ENCODE measurements around the gene SP1. TPM values are rescaled to one million over a fixed set of nuclear protein-coding genes. Genes with fewer than 3 reads are reported as not detected.

Gene SP1
- total and polyA plus RNA-seq, 5 donors from 2014 or later: 8.1 to 79.0 (median 8.4) TPM

DNA sequence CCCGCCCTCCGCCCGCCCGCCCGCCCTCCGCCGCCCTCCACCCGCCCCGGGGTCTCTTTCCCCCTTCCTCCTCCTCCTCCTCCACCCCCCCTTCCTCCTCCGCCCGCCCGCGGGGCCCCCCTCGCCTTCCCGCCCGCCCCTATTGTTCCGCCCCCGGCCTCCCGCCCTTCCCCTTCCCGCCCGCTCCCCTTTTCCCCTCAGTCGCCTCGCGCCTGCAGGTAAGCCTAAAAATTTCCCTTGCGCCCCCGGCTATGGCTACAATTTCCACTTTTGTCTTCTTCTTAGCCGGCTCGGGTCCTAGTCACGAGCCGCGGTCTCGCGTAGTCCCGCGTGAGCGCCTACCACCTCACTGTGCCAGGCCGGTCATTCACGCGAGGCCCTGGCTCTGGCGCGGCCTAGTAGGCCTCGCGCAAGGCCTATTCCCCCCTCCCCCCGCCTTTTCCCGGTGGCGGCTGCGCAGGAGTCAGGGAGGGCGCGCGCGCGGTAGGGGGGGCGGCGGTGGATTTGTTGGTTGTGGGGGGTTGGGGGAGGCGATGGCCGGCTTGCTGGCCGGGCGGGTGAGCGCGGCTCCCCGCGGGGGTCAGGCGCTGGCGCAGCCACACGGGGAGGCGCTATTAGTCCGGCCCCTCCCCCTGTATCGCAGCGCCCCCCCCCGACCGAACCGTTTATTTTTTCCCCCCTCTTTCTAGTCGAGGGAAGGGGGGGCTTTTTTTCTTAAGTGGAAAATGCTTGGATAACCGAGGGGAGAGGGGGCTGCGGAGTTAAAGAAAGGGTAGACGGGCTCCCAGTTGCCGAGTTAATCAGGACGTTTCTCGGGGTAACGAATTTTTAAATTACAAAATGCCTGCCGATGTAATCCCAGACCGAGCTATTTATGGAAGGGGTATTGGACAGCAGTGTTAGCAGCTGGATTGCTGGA is 72.4 kb downstream of the SP1 start:
- H3K9me3 Mint-ChIP-seq: peaks cover 0 to 2% (median 0%) of the 10 kb centered on the region in 7 donors
- H3K4me1 ChIP-seq (ENCODE audit: control insufficient read depth, insufficient read depth, low read length, poor library complexity, severe bottlenecking): peaks cover 22% of the 10 kb centered on the region
- H3K27ac ChIP-seq (ENCODE audit: insufficient read depth, low read length, poor library complexity, severe bottlenecking): peak overlapping the region; percentile 94
- H3K27ac Mint-ChIP-seq: peak overlapping the region; percentile 96 to 100 (median 98)
- no peaks in the 10 kb centered on the region for H3K27me3 ChIP-seq (ENCODE audit: control insufficient read depth, insufficient read depth, low read length)
- DNase-seq: peak; percentile 70 to 86 (median 83)
- H3K4me1 Mint-ChIP-seq: peaks cover 5 to 51% (median 37%) of the 10 kb centered on the region in 4 donors
- H3K9me3 ChIP-seq (ENCODE audit: control insufficient read depth in 2 of 2, low read length in 2 of 2): no peaks in the 10 kb centered on the region
- peak; percentile 30 to 38 for ATAC-seq (ENCODE audit: low read depth in 2 of 2)
- H3K36me3 ChIP-seq (ENCODE audit: control insufficient read depth, insufficient read depth, low read length): peaks cover 53% of the 10 kb centered on the region
- peak overlapping the region; percentile 65 to 99 (median 99) for H3K4me3 Mint-ChIP-seq
- peaks cover 5% of the 10 kb centered on the region for H3K27me3 Mint-ChIP-seq
- peaks cover 40% of the 10 kb centered on the region for H3K36me3 Mint-ChIP-seq
- H3K4me3 ChIP-seq (ENCODE audit: low read depth, low read length): peak overlapping the region; percentile 99

DNA sequence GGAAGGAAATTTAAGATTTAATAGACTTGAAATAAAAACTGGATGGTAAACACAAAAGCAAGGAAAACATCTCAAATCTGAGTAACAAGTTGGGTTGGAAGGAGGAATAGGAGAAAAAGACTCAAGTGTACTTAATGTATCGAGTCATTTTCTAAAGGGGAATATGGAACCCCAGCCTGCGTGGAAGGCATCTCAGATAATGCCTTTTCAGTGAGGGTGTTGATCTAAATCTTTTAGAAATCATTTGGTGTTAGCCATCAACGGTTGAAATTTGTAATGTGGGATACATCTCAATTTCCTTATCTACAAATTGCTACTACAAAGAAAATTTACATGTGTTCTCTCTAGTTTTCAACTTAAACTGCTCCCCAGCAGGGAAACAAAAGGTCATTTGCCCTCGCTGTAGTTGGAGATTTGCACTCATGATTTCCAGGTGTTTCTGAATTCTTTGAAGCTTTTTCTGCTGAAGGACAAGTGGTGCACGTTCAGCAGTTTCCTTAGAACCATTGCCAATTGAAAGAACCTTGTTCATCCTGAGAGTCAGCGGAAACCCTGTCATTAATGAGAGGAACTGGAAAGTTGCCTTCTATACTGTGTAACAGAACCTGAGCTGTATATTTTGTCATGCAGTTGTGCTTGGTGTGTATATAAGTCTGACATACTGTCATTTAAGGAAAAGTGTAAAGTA is 74.1 kb downstream of the SP1 start:
- H3K27me3 ChIP-seq (ENCODE audit: control insufficient read depth, insufficient read depth, low read length): no peaks in the 10 kb centered on the region
- Mint-ChIP-seq H3K9me3 (peaks cover 0 to 2% (median 0%) of the 10 kb centered on the region in 7 donors), H3K27ac (peak overlapping the region in 2 of 3 donors; percentile 12 to 98), H3K4me3 (peak overlapping the region; percentile 65 to 99 (median 99)), H3K27me3 (peaks cover 5% of the 10 kb centered on the region), H3K4me1 (peaks cover 8 to 51% (median 36%) of the 10 kb centered on the region in 4 donors), H3K36me3 (peaks cover 35% of the 10 kb centered on the region)
- H3K4me3 ChIP-seq (ENCODE audit: low read depth, low read length): peak overlapping the region; percentile 99
- DNase-seq: peak in 1 of 3 donors; percentile 16
- no peaks in the 10 kb centered on the region for H3K9me3 ChIP-seq (ENCODE audit: control insufficient read depth in 2 of 2, low read length in 2 of 2)
- H3K4me1 ChIP-seq (ENCODE audit: control insufficient read depth, insufficient read depth, low read length, poor library complexity, severe bottlenecking): peaks cover 25% of the 10 kb centered on the region
- no peak for ATAC-seq (ENCODE audit: low read depth in 2 of 2)
- peak overlapping the region; percentile 94 for H3K27ac ChIP-seq (ENCODE audit: insufficient read depth, low read length, poor library complexity, severe bottlenecking)
- H3K36me3 ChIP-seq (ENCODE audit: control insufficient read depth, insufficient read depth, low read length): peaks cover 58% of the 10 kb centered on the region

DNA sequence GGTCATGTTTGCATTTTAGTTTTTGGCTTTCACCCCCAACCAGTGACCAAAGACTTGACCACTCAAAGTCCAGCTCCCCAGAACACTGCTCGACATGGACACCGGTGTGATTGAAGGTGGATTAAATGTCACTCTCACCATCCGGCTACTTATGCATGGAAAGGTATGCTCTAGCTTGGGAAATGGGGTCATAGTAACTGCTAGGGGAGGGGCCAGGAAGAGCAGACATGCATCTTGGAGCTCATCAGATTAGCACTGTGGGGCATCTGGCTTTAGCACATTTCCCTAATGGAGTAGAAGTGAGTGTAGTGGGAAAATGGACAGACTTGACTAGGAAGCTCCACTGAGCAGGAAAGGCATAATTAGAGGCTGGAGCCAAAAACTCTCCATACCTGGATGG is 74.7 kb downstream of the SP1 start:
- peaks cover 0 to 2% (median 0%) of the 10 kb centered on the region in 7 donors for H3K9me3 Mint-ChIP-seq
- peak overlapping the region; percentile 65 to 99 (median 99) for H3K4me3 Mint-ChIP-seq
- no peaks in the 10 kb centered on the region for H3K9me3 ChIP-seq (ENCODE audit: control insufficient read depth in 2 of 2, low read length in 2 of 2)
- peaks cover 5% of the 10 kb centered on the region for H3K27me3 Mint-ChIP-seq
- peaks cover 10 to 53% (median 38%) of the 10 kb centered on the region in 4 donors for H3K4me1 Mint-ChIP-seq
- H3K4me3 ChIP-seq (ENCODE audit: low read depth, low read length): no peak overlapping the region
- H3K36me3 ChIP-seq (ENCODE audit: control insufficient read depth, insufficient read depth, low read length): peaks cover 64% of the 10 kb centered on the region
- DNase-seq (no peak), ATAC-seq (ENCODE audit: low read depth in 2 of 2) (no peak)
- peak overlapping the region in 2 of 3 donors; percentile 36 to 98 for H3K27ac Mint-ChIP-seq
- H3K27ac ChIP-seq (ENCODE audit: insufficient read depth, low read length, poor library complexity, severe bottlenecking): peak overlapping the region; percentile 24
- peaks cover 38% of the 10 kb centered on the region for H3K36me3 Mint-ChIP-seq
- H3K4me1 ChIP-seq (ENCODE audit: control insufficient read depth, insufficient read depth, low read length, poor library complexity, severe bottlenecking): peaks cover 25% of the 10 kb centered on the region
- H3K27me3 ChIP-seq (ENCODE audit: control insufficient read depth, insufficient read depth, low read length): no peaks in the 10 kb centered on the region

DNA sequence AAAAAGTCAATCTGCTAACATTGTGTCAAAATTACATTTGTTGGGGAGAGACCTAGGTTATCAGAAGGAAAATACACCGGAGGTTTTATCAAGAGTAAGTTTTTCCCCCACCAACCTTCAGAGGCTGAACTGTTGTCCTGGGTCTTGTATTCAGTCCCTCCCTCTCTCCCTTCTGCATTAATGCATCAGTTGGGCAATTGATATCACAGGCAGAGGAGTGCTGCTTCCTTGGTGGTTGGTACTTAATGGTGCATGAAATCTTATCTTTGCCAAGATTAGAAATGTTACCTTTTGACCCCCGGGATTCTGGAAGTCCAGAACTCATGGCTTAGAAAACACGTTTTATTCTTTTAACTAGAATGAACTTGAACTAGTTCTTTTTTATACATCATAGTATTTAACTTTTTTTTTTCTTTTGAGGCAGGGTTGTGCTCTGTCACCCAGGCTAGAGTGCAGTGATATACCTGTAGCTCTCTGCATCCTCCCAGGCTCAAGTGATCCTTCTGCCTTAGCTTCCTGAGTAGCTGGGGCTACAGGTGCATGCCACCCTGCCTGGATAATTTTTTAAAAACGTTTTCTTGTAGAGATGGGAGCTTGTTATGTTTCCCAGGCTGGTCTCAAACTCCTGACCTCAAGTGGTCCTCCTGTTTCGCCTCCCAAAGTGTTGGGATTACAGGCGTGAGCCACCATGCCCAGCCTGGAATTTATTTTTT is 76.8 kb downstream of the SP1 start:
- peak overlapping the region in 1 of 4 donors; percentile 79 for H3K4me3 Mint-ChIP-seq
- H3K36me3 ChIP-seq (ENCODE audit: control insufficient read depth, insufficient read depth, low read length): peaks cover 85% of the 10 kb centered on the region
- H3K9me3 ChIP-seq (ENCODE audit: control insufficient read depth in 2 of 2, low read length in 2 of 2): no peaks in the 10 kb centered on the region
- peaks cover 0 to 2% (median 0%) of the 10 kb centered on the region in 7 donors for H3K9me3 Mint-ChIP-seq
- no peaks in the 10 kb centered on the region for H3K27me3 ChIP-seq (ENCODE audit: control insufficient read depth, insufficient read depth, low read length)
- H3K4me1 Mint-ChIP-seq: peaks cover 14 to 60% (median 38%) of the 10 kb centered on the region in 4 donors
- H3K4me1 ChIP-seq (ENCODE audit: control insufficient read depth, insufficient read depth, low read length, poor library complexity, severe bottlenecking): peaks cover 25% of the 10 kb centered on the region
- DNase-seq: no peak
- no peak for ATAC-seq (ENCODE audit: low read depth in 2 of 2)
- no peak overlapping the region for H3K27ac ChIP-seq (ENCODE audit: insufficient read depth, low read length, poor library complexity, severe bottlenecking)
- H3K27ac Mint-ChIP-seq: no peak overlapping the region
- peaks cover 52% of the 10 kb centered on the region for H3K36me3 Mint-ChIP-seq
- peaks cover 5% of the 10 kb centered on the region for H3K27me3 Mint-ChIP-seq
- H3K4me3 ChIP-seq (ENCODE audit: low read depth, low read length): no peak overlapping the region

DNA sequence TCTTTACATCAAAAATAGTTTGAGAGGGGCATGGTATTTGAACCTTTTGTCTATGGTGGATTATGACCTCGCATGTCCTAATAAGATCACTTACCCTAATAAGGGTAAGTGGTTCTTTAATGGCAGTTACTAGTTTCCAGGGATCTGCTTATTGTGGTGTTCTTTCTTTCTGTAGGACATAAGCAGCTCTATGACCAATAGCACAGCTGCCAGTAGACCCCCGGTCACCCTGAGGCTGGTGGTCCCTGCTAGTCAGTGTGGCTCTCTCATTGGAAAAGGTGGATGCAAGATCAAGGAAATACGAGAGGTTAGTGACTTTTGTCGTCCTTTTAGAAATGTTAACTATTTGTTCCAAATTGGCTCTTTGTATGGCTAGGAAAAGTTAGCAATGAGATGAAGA is 79.1 kb downstream of the SP1 start:
- Histone ChIP-seq H3K27ac (ENCODE audit: insufficient read depth, low read length, poor library complexity, severe bottlenecking) (no peak overlapping the region), H3K4me3 (ENCODE audit: low read depth, low read length) (no peak overlapping the region), H3K9me3 (ENCODE audit: control insufficient read depth in 2 of 2, low read length in 2 of 2) (no peaks in the 10 kb centered on the region), H3K4me1 (ENCODE audit: control insufficient read depth, insufficient read depth, low read length, poor library complexity, severe bottlenecking) (peaks cover 11% of the 10 kb centered on the region), H3K27me3 (ENCODE audit: control insufficient read depth, insufficient read depth, low read length) (no peaks in the 10 kb centered on the region), H3K36me3 (ENCODE audit: control insufficient read depth, insufficient read depth, low read length) (peaks cover 99% of the 10 kb centered on the region)
- peaks cover 60% of the 10 kb centered on the region for H3K36me3 Mint-ChIP-seq
- no peaks in the 10 kb centered on the region for H3K27me3 Mint-ChIP-seq
- H3K4me3 Mint-ChIP-seq: no peak overlapping the region
- DNase-seq (no peak), ATAC-seq (ENCODE audit: low read depth in 2 of 2) (no peak)
- H3K9me3 Mint-ChIP-seq: peaks cover 0 to 2% (median 0%) of the 10 kb centered on the region in 7 donors
- H3K4me1 Mint-ChIP-seq: peaks cover 16 to 58% (median 32%) of the 10 kb centered on the region in 4 donors
- peak overlapping the region in 1 of 3 donors; percentile 44 for H3K27ac Mint-ChIP-seq

DNA sequence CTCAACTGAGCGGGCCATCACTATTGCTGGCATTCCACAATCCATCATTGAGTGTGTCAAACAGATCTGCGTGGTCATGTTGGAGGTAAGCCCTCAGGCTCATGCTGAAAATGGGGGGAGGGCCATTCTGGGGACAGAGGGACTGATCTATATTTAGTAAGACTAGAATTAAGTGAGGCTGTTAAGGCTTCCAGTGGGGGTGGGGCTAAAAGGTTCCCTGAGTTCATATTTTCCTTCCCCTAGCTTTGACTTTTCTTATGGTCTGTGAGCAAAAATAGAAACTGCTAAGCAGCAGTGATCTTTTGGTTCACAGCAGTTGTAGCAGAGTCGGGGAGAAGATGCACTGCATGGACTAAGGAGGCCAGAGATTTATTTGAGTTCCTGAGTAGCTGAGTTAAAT is 81.1 kb downstream of the SP1 start:
- ATAC-seq (ENCODE audit: low read depth in 2 of 2): no peak
- no peaks in the 10 kb centered on the region for H3K9me3 ChIP-seq (ENCODE audit: control insufficient read depth in 2 of 2, low read length in 2 of 2)
- H3K27me3 Mint-ChIP-seq: no peaks in the 10 kb centered on the region
- peaks cover 100% of the 10 kb centered on the region for H3K36me3 ChIP-seq (ENCODE audit: control insufficient read depth, insufficient read depth, low read length)
- peak overlapping the region in 1 of 3 donors; percentile 39 for H3K27ac Mint-ChIP-seq
- peaks cover 51% of the 10 kb centered on the region for H3K36me3 Mint-ChIP-seq
- no peaks in the 10 kb centered on the region for H3K27me3 ChIP-seq (ENCODE audit: control insufficient read depth, insufficient read depth, low read length)
- DNase-seq: no peak
- peaks cover 16 to 48% (median 21%) of the 10 kb centered on the region in 4 donors for H3K4me1 Mint-ChIP-seq
- no peak overlapping the region for H3K4me3 ChIP-seq (ENCODE audit: low read depth, low read length)
- no peaks in the 10 kb centered on the region for H3K9me3 Mint-ChIP-seq
- peaks cover 3% of the 10 kb centered on the region for H3K4me1 ChIP-seq (ENCODE audit: control insufficient read depth, insufficient read depth, low read length, poor library complexity, severe bottlenecking)
- peak overlapping the region in 1 of 4 donors; percentile 22 for H3K4me3 Mint-ChIP-seq
- H3K27ac ChIP-seq (ENCODE audit: insufficient read depth, low read length, poor library complexity, severe bottlenecking): no peak overlapping the region

DNA sequence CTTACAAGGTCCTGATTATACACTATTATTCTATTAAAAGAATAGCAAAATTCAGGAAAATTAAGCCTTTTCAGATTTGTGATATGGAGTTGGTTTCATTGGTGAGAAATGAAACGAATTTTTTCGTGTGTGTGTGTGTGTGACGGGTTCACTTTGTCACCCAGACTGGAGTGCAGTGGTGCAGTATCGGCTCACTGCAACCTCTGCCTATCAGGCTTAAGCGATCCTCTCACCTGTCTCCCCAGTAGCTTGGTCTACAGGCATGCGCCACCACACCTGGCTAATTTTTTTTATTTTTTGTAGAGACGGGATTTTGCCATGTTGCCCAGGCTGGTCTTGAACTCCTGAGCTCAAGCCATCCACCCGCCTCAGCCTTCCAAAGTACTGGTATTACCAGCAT is 81.6 kb downstream of the SP1 start:
- Mint-ChIP-seq H3K4me3 (no peak overlapping the region), H3K36me3 (peaks cover 55% of the 10 kb centered on the region), H3K4me1 (peaks cover 16 to 50% (median 20%) of the 10 kb centered on the region in 4 donors), H3K27me3 (no peaks in the 10 kb centered on the region), H3K9me3 (no peaks in the 10 kb centered on the region), H3K27ac (no peak overlapping the region)
- Histone ChIP-seq H3K9me3 (ENCODE audit: control insufficient read depth in 2 of 2, low read length in 2 of 2) (no peaks in the 10 kb centered on the region), H3K4me1 (ENCODE audit: control insufficient read depth, insufficient read depth, low read length, poor library complexity, severe bottlenecking) (peaks cover 3% of the 10 kb centered on the region), H3K4me3 (ENCODE audit: low read depth, low read length) (no peak overlapping the region), H3K27me3 (ENCODE audit: control insufficient read depth, insufficient read depth, low read length) (no peaks in the 10 kb centered on the region), H3K27ac (ENCODE audit: insufficient read depth, low read length, poor library complexity, severe bottlenecking) (no peak overlapping the region), H3K36me3 (ENCODE audit: control insufficient read depth, insufficient read depth, low read length) (peaks cover 100% of the 10 kb centered on the region)
- DNase-seq: no peak
- no peak for ATAC-seq (ENCODE audit: low read depth in 2 of 2)
